SW 1271 (cell line): Measurements from ENCODE around the gene MPPED1.

Experiments used
- DNase-seq, 2 experiments: peaks; one replicate each; lab custom pipeline; 2025; lab: John Stamatoyannopoulos, UW

The MPPED1 gene

DNA sequence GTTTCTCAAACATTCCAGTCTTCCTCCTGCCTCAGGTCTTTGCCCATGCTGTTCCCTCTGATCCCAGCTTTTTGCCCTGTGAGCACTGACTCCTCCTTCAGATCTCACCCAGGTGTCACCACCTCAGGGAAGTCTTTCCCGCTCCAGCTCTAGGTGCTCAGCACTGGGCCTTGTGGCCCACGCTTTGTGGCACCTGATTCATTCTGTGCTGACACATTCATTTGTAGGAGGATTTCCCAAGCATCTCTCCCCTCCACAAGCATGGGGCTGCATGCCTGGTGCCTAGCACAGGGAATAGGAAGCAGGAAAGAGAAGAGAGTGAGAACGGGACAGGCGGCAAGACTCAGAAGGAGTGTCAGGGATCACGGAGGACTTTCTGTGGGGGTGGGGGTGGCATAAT lies 17.6 kb downstream of the MPPED1 start:
- no peak for DNase-seq

DNA sequence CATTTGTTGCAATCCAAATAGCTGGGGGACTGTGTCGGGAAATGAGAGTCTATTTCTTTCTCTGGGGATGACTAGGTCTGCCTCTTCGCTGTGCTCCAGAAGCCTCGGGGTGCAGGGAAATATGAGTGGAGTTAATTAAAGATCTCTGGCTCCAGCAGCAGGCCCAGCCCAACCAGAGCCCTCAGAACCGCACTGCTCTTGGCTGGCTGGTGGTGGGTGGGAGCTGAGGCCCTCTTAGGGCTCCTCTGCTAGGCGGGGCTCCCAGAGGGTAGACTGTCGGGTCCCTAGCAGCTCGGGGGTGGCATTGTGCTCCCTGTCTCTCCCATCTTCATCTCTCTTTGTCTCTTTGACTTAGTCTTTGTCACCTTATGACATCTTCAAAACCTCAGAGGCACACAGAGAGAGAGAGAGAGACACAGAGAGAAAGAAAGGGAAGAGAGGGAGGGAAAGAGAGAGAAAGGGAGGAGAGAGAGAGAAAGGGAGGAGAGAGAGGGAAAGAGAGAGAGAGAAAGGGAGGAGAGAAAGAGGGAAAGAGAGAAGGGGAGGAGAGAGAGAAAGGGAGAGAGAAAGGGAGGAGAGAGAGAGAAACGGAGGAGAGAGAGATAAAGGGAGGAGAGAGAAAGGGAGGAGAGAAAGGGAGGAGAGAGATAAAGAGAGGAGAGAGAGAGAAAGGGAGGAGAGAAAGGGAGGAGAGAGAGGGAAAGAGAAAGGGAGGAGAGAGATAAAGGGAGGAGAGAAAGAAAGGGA lies 20.2 kb downstream of the MPPED1 start:
- DNase-seq: no peak

DNA sequence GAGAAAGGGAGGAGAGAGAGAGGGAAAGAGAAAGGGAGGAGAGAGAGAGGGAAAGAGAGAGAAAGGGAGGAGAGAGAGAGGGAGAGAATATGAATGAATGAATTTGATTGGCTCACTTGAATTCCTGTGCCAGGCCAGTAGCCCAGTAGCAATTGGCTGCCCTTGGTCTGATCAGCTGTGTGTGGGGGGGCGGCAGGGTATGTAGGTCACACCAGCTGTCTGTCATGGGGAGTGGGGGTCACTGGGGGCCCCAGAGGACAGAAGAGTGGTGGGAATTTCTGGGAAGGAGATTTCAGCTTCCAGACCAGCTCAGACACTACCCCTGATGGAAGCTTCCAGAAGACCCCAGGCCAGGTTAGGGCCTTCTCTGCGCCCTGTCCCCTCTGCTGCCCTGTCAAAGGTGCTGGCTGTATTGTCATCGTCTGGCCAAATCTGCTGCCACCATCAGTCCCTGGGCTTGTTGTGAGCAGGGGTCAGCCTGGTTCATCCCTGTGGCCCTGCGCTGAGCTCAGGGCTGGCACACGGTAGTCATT lies 21.1 kb downstream of the MPPED1 start:
- DNase-seq: no peak

DNA sequence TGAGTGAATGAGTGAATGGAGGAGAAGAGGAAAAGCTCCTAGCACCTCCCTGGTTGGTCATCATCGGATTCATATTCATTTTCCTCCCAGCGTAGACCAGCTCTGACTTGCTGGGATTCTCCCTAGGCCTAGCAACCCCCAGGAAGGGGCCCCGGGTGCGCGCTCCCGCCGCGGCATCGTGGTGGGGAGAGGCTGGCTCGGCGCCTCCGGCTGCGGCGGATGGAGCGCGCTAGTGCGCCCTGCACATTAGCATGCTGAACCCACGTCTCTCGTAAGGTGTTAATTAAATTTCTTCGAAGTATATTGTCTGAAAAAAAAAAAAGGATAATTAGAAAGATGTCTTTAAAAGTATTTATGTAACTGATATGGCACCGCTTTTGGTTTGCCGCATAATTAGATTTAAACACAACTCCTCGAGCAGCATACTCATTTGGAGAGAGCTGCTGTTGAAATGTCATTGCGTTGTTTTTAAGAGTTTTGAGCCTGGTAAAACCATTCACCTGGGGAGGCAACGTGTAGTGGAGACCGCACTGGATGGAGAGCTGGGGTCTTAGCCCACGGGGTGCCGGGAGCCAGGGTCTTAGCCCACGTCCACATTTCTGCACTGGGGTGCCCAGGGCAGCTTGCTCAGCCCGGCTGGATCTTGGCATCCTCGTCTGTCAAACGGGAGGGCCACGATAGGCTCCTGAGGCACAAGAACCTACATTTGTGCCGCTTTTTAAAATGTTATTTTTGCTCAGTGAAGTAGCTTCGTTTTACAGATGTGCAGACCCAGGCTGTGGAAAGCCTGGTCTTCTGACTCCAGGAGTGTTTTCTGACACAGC lies 21.8 kb downstream of the MPPED1 start:
- DNase-seq: no peak

DNA sequence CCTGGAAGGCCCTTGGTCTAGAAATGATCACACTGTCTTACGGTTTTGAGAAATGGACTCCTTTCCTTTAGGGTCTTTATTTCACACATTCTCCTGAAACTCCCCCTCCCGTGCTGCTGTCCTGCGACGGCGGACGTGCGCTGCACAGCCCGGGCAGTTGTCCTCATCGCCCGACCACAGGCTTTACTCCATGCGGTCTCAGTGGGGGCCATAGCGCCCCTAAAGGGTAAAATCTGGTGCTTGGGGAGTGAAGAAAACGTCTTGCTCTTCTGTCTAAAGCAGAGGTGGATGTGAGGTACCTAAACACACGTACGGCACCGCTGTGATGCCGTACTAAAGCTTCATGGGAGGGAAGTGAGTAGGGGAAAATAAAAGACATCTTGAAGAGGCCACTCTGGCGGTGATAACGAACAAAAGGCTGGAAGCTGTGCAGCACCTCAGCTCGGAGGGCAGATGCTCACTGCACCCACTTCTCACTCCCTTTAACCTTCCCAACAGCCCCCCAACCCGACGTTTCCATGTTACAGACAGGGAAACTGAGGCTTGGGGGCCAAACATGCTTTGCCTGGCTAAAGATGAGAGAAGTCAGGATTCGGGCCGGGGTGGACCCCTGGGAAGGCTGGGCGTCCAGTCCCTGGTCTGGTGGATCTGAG lies 22.6 kb downstream of the MPPED1 start:
- DNase-seq: no peak

DNA sequence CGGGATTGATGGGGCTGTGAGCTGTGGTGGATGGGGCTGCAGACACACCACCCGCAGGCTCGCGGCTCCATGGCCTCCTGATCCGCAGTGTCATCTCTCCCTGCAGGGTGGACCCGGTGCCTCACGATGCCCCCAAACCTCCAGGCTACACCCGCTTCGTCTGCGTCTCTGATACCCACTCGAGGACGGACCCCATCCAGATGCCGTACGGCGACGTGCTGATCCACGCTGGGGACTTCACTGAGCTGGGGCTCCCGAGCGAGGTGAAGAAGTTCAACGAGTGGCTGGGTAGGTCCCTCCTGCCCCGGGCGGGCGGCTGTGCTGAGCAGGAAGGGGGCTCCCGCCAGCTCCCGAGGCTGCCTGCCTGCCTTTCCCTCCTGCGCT lies 23.1 kb downstream of the MPPED1 start:
- no peak for DNase-seq

DNA sequence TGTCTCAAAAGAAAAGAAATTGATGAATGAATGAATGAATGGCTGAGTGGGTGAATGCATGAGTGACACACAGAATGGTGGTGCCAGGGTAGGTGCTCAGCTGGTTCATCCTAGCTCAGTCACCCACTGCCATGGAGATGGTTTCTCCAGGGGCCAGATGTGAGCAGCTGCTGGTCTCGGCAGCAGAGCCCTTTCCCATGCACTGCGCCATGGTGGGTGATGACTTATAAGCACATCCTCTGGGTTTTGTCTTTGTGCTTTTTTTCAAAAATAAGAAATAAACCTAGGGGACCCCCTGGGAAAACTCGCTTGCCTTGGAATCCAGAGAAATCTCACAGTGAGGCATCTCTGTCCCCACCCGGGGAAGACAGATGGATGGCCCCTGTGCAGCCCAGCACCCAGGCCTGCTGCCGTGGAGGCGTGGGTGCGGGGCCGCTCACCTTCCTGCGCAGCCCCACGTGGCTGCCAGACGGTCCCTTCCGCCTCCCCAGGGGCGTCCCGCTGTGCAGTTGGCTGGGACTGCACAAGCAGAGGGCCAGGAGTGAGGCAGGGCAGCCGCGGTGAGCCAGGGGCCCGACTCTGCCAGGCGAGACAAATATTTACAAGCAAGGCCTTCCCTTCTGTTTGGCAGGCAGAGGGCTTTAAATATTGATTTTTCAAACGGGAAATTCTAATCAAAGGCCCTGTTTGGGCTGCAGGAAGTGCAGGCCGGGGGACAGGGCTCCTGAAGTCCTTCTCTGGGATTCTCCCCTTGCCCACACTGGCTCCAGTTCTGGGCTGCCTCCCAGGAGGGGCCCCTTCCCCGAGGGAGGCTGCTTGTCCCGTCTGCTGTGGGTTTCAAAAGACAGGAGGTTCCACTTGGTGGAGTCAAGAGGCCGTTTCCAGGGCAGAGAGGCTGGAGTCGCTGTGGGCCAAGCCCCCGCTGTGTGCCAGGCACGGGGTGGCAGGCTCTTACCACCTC lies 24.3 kb downstream of the MPPED1 start:
- no peak for DNase-seq

DNA sequence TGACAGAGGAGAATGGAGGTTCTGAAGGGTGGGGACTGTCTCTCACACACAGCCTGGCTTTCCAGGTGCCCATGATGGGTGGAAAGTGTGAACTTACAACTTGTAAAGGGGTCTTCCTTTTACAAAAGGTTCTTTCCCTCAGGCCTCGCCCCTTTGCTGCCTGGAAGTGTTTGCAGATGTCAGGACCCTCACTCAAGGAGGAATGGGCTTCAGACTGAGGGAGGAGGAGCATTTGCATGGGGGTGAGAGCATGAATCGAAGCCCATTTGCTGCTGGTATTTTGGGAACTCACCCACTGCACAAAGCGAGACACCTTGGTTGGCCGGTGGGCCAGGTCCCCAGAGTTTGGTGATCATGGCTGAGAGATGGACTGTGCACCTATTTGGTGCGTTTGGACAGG lies 25.1 kb downstream of the MPPED1 start:
- no peak for DNase-seq

DNA sequence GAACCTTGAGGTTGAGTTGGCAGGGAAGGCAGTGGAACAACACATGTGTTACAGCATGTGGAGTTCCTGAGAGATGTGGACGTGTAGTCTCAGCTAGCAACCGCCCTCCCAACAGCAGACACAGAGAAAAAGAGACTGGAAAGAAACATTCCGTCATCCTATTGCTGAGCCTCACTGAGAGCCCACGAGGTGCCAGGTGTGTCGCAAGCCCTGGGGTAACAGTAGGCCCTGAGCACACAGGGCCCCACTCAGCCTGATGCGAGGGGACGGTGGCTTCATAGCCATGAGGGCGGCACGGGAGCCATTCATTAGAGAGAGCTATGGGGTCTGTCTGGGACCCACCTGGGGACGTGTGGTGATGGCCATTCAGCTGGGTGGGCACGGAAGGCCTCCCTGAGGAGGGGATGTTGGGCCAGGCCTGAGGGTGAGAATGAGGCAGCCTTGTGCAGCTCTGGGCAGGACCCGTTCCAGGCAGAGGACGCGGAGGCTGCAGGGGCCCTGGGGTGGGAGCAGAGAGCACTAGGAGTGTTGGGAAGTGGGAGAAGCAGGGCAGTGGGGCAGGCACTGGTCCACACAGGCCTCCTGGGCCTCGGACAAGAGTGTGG lies 26.2 kb downstream of the MPPED1 start:
- DNase-seq: no peak

DNA sequence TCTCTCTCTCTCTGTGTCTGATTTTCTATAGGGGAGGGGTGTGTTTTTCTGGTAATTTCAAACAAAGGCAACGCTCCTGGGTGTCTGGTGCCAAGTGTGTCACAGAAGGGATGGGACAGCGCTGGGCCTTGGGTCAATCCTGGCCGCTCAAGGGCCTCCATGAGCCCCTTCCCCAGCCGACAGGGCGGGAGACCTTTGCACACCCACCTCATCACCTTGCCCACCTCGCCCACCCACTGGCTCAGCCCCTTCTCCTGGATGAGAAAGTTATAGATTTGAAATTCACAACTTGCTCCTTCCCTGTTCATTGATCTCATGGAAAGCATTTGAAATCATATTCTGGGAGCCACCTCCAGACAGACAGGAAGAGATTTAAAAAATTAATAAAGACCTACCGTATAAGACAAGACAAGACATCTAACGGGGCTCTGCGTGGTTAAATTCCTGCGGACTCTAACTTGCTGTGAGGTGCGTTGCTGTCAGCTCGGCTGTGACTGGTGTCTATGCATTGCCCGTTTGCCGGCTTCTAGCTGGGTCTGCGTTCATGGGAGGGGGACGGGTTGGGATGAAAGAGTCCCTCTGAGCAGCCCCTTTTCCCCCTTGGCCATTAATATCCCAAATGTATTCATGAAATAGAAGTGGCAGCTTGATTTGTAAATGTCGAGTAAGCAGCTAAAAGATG lies 27.0 kb downstream of the MPPED1 start:
- no peak for DNase-seq

DNA sequence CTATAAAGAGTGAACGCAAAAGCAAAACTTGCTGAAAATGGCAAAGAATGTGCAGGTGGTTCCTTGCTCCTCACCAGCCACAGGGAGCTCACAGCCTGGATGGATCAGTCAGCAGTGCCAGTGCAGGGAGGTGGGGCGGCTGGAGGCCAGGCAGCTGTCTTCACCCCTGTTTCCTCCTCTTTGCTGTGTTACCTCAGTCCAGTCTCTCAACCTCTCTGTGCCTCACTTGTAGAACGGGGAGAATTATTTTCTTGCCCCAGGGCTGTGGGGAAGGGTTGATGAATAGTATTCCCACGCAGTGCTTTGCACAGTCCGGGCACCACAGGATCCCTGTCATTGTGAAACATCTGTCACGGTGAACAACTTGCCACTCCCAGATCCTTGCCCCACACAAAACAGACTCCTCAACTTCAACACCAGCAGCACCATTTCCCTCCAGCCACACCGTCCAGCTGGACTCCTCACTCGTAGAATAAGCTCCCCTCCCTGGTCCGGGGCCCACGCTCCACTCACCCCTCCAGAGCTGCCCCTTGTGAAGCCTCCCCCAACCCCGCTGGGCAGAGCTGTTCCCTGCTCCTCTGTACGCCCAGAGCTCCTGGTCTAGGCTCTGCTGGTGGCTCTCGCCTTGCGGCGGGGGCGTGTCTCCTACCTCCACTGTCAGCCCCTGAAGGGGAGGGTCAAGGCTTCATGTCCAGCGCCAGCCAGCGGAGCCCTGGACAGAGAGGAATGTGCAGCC lies 27.7 kb downstream of the MPPED1 start:
- no peak for DNase-seq

DNA sequence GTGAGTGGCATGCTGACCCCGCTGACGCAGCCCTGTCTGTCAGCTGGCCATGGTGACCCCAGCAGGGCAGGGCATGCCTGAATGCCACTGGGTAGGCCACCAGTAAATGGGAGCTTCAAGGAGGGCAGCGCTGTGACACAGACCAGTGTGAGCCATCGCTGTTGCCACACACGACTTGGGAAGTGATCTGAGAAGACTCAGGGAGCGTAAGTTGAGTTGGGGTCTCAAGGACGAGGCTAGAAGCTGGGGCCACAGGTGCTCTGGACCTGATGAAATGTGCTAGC lies 28.2 kb downstream of the MPPED1 start:
- no peak for DNase-seq

DNA sequence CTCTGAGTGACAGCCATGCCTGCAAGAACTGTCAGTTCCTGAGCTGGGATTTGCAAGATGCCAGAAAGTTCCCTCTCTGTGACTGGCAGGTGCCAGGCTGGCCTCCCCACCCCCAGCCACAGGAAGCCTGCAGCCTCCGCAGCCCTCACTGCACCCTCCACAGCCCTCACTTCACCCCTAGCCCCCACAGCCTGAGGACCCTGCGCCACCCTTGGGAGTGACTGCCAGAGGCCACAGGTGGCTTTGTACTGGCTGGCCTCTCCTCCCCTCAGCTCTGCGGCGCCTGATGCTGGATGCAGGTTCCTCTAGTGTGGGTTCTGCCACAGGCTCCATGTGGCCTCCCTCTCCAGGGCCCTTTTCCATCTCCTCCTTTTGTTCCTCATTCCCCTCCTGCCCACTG lies 28.7 kb downstream of the MPPED1 start:
- DNase-seq: no peak

DNA sequence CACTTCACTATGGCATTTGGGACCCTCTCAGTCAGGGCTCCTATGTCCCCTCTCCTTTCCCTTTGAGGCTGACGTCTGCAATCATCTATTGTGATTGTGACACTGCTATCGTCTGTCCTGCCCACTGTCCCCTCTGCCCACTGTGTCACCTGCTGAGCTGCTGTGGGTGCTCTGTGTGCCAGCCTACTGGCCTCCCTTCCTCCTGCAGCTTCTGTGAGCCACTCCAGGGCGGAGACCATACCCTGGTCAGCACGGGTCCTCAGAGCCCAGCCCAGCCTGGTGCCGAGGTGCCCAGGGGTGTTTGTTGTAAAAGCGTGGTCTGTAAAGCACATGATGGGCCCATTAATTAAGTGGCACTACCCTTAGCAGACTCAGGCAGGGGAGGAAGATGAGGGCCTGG lies 29.4 kb downstream of the MPPED1 start:
- no peak for DNase-seq

DNA sequence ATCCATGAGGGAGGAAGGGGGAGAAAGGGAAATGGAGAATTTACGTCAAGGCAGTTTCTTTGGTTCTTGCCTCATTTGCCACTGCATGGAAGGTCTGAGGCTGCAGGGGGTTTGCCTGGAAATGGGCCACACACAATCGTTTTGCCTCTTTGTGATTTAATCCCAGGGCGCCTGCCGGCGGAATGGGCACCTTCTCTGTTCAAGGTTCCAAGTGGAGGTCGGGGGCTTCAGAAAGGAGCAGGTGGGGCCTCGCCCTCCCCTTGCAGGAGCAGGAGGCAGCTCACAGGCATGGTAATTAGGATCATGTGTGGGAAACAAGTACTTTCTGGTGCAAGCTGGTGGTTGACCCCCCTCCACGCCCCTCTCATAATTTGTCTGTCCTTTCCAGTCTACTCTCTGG lies 29.9 kb downstream of the MPPED1 start:
- no peak for DNase-seq

DNA sequence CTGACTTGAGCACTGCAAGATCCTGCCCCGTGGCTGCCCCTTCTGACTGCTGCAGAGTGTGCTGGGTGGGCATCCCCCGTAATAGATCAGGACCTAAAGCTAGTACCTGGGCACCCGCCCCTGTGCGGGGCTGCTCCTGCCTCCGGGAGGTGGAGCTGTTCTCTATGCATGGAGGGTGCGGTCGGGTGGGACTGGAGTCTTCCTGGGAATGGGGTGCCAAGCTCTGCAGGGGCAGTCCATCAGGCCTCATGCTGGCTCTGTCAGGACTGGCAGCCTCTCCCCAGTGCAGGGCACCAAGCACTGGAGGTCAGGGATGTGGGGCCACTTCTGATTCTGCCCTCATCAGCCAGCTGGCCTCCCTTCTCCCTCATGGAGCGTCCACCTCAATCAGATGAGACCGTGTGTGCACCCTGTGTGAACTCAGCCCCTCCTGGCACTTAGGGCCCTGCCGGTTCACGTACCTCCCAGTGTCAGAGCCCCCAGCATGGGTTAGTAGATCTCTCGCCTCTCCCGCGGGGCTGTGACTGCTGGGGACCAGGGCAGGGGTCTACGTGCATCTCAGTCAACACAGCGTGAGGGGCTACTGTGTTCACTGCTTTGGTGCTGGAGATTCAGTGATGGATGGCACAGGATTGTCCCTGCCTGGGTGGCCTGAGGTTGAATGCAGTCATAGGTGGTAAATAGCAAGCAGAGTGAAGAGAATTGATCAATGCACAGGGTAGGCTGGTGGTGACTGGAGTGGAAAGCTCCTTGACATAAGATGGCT lies 30.8 kb downstream of the MPPED1 start:
- no peak for DNase-seq

DNA sequence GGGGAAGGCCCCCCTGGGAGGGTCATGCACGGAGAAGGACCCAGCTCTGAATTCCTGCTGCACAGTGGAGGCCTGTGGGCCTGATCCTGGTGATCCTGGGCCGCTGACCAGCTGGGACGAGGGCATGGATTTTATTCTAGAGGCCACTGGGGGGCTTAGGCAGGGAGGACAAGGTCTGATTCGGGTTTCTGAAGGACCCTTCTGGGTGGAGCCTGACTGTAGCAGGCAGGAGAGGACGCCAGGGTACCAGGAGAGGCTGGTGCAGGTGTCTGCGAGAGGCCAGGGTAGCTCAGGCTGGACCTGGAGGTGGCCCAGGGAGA lies 31.3 kb downstream of the MPPED1 start:
- no peak for DNase-seq

DNA sequence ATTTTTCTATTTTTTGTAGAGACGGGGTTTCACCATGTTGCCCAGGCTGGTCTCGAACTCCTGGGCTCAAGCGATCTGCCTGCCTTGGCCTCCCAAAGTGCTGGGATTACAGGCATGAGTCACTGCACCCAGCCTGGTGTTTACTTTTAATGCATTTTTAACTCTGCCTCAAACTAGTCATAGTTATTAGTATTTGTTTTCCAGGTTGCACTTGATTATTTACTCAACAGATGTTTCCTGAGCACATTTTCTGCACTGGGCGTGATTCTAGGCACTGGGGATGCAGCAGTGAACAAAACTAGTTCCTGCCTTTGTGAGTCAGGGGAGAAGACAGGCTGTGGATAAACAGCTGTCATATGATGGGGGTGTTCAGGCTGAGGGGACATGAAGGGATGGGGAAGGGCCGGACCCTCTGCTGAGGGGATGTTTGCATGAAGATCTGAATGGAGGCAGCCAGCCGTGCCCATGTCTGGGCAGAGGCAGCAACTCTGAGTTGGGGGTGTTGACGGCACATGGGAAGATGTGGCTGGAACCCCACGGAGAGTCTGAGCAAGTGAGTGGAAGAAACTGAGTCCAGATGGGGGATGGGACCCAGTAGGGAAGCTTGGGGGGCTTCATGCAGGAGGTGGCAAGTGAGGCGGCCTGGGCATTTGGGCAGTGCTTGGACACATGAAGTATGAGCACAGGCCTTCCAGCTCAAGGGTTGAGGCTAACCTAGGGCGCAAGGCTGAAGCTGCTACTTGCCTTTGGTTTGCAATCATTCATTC lies 34.4 kb downstream of the MPPED1 start:
- DNase-seq: no peak

DNA sequence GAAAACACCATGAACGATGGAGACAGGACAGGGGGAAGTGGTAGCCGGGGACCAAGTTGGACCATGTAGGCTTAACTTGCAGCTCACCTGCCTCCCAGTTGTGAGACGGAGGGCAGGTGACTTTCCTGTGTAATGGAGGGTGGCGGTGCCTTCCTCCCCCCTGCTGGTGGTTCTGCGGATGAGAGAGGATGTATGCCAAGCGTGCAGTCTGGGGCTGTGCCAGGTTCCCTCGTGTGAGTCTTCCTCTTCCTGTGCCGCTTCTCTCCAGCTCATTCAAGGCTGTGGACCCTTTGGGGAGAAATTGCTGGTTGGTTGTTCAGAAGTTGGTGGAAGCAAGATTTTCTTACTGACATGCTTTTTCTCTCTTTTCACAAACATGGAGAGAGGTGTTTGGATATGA lies 35.1 kb downstream of the MPPED1 start:
- DNase-seq: no peak
